ENCODE data around the gene SERINC2. TPM values are rescaled to one million over a fixed set of nuclear protein-coding genes. Genes with fewer than 3 reads are reported as not detected.

Gene SERINC2
- total and polyA plus RNA-seq, 2 experiments from 2014 or later, result 20.5 to 23.3 TPM

DNA sequence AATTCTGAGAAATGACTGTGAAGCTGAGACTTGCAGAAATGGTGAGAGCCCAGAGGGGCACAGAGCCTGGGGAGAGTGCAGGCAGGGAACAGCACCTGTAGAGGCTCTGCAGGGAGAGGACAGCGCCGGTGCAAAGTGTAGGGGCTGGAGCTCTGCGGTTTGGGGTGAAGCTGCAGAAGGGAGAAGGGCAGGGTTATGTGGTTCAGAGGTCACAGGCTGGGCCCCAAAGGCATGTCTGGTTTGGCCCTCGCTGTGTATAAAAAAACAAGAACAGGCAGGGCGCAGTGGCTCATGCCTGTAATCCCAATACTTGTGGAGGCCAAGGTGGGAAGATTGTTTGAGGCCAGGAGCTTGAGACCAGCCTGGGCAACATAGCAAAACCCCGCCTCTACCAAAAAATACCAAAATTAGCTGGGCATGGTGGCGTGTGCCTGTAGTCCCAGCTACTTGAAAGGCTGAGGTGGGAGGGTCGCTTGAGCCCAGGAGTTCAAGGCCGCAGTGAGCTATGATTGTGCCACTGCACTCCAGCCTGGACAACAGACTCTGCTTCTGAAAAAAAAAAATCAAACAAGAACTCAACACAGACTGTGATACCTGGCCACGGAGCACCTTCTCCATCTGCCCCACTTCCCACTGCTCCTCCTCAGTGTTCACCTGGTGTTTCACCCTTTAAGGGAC, 29.1 kb downstream of the SERINC2 start:
- H3K27me3 ChIP-seq (ENCODE audit: insufficient read depth), result no peaks in the 10 kb centered on the region
- no peaks in the 10 kb centered on the region; the same call in 2 of the 3 replicates for H3K4me1 Mint-ChIP-seq
- no peak overlapping the region for H3K27ac Mint-ChIP-seq

GRCh38 chr1:31442648-31442994, 29.6 kb downstream of the SERINC2 start:
- H3K4me1 Mint-ChIP-seq, result no peaks in the 10 kb centered on the region
- no peaks in the 10 kb centered on the region for H3F3A ChIP-seq (replicated peaks; ENCODE audit: low read depth)
- H4K20me1 ChIP-seq (replicated peaks; ENCODE audit: insufficient read depth), result no peaks in the 10 kb centered on the region
- H3K36me3 ChIP-seq (ENCODE audit: insufficient read depth), result no peaks in the 10 kb centered on the region
- no peak overlapping the region for H2AFZ ChIP-seq
- no peaks in the 10 kb centered on the region for H3K79me2 ChIP-seq (replicated peaks; ENCODE audit: insufficient read depth)
- H3K27ac ChIP-seq (ENCODE audit: low read depth), result no peak overlapping the region
- H3K27me3 ChIP-seq (ENCODE audit: insufficient read depth), result no peaks in the 10 kb centered on the region
- peaks cover 4% of the 10 kb centered on the region for H3K27me3 Mint-ChIP-seq (ENCODE audit: insufficient read depth, low read depth, poor library complexity)
- TF ChIP-seq STAT1 (IDR thresholded peaks at IDR 0.05; ENCODE audit: unreplicated experiment), result no peak
- TF ChIP-seq ZNF331 (CRISPR knock-in tag; IDR thresholded peaks at IDR 0.05; ENCODE audit: low read depth), result no peak
- TF ChIP-seq CREB1 (CRISPR knock-in tag; IDR thresholded peaks at IDR 0.05; ENCODE audit: low read depth), result no peak
- no peak for TF ChIP-seq JUNB (IDR thresholded peaks at IDR 0.05; ENCODE audit: unreplicated experiment)
- TF ChIP-seq, protein P1, sequence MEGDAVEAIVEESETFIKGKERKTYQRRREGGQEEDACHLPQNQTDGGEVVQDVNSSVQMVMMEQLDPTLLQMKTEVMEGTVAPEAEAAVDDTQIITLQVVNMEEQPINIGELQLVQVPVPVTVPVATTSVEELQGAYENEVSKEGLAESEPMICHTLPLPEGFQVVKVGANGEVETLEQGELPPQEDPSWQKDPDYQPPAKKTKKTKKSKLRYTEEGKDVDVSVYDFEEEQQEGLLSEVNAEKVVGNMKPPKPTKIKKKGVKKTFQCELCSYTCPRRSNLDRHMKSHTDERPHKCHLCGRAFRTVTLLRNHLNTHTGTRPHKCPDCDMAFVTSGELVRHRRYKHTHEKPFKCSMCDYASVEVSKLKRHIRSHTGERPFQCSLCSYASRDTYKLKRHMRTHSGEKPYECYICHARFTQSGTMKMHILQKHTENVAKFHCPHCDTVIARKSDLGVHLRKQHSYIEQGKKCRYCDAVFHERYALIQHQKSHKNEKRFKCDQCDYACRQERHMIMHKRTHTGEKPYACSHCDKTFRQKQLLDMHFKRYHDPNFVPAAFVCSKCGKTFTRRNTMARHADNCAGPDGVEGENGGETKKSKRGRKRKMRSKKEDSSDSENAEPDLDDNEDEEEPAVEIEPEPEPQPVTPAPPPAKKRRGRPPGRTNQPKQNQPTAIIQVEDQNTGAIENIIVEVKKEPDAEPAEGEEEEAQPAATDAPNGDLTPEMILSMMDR (conservative IDR thresholded peaks at IDR 0.05; ENCODE audit: low read depth in 2 of 2), result no peak
- TF ChIP-seq EZH2 (IDR thresholded peaks at IDR 0.05; ENCODE audit: low read depth, unreplicated experiment), result no peak
- TF ChIP-seq ZNF114 (CRISPR knock-in tag; IDR thresholded peaks at IDR 0.05), result no peak
- no peak for TF ChIP-seq NANOG (IDR thresholded peaks at IDR 0.05; ENCODE audit: borderline replicate concordance)
- no peak for TF ChIP-seq POLR2AphosphoS5 (IDR thresholded peaks at IDR 0.05; ENCODE audit: low read depth)
- TF ChIP-seq, protein P2, sequence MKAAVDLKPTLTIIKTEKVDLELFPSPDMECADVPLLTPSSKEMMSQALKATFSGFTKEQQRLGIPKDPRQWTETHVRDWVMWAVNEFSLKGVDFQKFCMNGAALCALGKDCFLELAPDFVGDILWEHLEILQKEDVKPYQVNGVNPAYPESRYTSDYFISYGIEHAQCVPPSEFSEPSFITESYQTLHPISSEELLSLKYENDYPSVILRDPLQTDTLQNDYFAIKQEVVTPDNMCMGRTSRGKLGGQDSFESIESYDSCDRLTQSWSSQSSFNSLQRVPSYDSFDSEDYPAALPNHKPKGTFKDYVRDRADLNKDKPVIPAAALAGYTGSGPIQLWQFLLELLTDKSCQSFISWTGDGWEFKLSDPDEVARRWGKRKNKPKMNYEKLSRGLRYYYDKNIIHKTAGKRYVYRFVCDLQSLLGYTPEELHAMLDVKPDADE (IDR thresholded peaks at IDR 0.05), result no peak
- TF ChIP-seq, protein P3, sequence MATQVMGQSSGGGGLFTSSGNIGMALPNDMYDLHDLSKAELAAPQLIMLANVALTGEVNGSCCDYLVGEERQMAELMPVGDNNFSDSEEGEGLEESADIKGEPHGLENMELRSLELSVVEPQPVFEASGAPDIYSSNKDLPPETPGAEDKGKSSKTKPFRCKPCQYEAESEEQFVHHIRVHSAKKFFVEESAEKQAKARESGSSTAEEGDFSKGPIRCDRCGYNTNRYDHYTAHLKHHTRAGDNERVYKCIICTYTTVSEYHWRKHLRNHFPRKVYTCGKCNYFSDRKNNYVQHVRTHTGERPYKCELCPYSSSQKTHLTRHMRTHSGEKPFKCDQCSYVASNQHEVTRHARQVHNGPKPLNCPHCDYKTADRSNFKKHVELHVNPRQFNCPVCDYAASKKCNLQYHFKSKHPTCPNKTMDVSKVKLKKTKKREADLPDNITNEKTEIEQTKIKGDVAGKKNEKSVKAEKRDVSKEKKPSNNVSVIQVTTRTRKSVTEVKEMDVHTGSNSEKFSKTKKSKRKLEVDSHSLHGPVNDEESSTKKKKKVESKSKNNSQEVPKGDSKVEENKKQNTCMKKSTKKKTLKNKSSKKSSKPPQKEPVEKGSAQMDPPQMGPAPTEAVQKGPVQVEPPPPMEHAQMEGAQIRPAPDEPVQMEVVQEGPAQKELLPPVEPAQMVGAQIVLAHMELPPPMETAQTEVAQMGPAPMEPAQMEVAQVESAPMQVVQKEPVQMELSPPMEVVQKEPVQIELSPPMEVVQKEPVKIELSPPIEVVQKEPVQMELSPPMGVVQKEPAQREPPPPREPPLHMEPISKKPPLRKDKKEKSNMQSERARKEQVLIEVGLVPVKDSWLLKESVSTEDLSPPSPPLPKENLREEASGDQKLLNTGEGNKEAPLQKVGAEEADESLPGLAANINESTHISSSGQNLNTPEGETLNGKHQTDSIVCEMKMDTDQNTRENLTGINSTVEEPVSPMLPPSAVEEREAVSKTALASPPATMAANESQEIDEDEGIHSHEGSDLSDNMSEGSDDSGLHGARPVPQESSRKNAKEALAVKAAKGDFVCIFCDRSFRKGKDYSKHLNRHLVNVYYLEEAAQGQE (IDR thresholded peaks at IDR 0.05; ENCODE audit: unreplicated experiment), result no peak
- H3K27ac Mint-ChIP-seq, result no peak overlapping the region
- H3K9me3 Mint-ChIP-seq, result peaks cover 22% of the 10 kb centered on the region
- no peak overlapping the region for H3K4me2 ChIP-seq
- H3K4me3 Mint-ChIP-seq, result no peak overlapping the region
- H3K4me3 ChIP-seq, result no peak overlapping the region
- ATAC-seq (no peak), DNase-seq (ENCODE audit: low spot score) (no peak)
- no peaks in the 10 kb centered on the region; the same call in 1 of the 2 replicates for H3K9me2 ChIP-seq (ENCODE audit: insufficient read depth)
- no peaks in the 10 kb centered on the region for H3K4me1 ChIP-seq (ENCODE audit: insufficient read depth)
- no peaks in the 10 kb centered on the region for H3K36me3 Mint-ChIP-seq (ENCODE audit: low read depth)

More for the DNA sequence above, 29.1 kb downstream of the SERINC2 start:
- H2AFZ ChIP-seq, result no peak overlapping the region
- Mint-ChIP-seq H3K4me3 (no peak overlapping the region), H3K9me3 (peaks cover 22% of the 10 kb centered on the region), H3K36me3 (ENCODE audit: low read depth) (no peaks in the 10 kb centered on the region), H3K27me3 (ENCODE audit: insufficient read depth, low read depth, poor library complexity) (peaks cover 5% of the 10 kb centered on the region)
- ATAC-seq, result no peak
- no peak overlapping the region for H3K4me3 ChIP-seq
- no peak for TF ChIP-seq ZNF114 (CRISPR knock-in tag; IDR thresholded peaks at IDR 0.05)
- no peaks in the 10 kb centered on the region; the same call in 1 of the 2 replicates for H3K9me2 ChIP-seq (ENCODE audit: insufficient read depth)
- H3K4me1 ChIP-seq (ENCODE audit: insufficient read depth), result no peaks in the 10 kb centered on the region
- no peaks in the 10 kb centered on the region for H4K20me1 ChIP-seq (replicated peaks; ENCODE audit: insufficient read depth)
- H3K79me2 ChIP-seq (replicated peaks; ENCODE audit: insufficient read depth), result no peaks in the 10 kb centered on the region
- H3K27ac ChIP-seq (ENCODE audit: low read depth), result no peak overlapping the region
- no peak for DNase-seq (ENCODE audit: low spot score)
- H3K36me3 ChIP-seq (ENCODE audit: insufficient read depth), result no peaks in the 10 kb centered on the region
- no peak overlapping the region for H3K4me2 ChIP-seq
- H3F3A ChIP-seq (replicated peaks; ENCODE audit: low read depth), result no peaks in the 10 kb centered on the region

Measured in GM23338 (cell line).